ENCODE measurements around the gene SGTB.

GRCh38 chr5:65728218-65728617 lies 6.3 kb upstream of the SGTB start:
- TF ChIP-seq CTCF (IDR thresholded peaks at IDR 0.05; ENCODE audit: insufficient read depth, low read depth, low read length) (no peak), EZH2 (IDR thresholded peaks at IDR 0.05; ENCODE audit: insufficient read depth, low read length) (no peak)

All from astrocyte (in vitro differentiated cells and primary cell).